Astrocyte (in vitro differentiated cells and primary cell): Measurements from ENCODE around the gene ANKRD53. TPM values are rescaled to one million over a fixed set of nuclear protein-coding genes. Genes with fewer than 3 reads are reported as not detected.

Experiments
- DNase-seq: peaks from one replicate; pipeline ENCODE4 v3.0.0-alpha.2; 2010; ENCODE audit warnings: low read depth
- FAIRE-seq: peaks from 2 replicates; lab custom pipeline; 2011; peaks lifted over from hg19 to GRCh38; lab: Jason Lieb, UNC
- H2AFZ ChIP-seq: 2 replicates; pipeline ENCODE4 v1.6.0; 2012; ENCODE audit warnings: low read depth, low read length, inconsistent platforms
- H3K27ac ChIP-seq: 2 replicates; pipeline ENCODE4 v1.5.1; 2011; ENCODE audit warnings: low read depth, low read length, inconsistent platforms
- H3K27me3 ChIP-seq: 2 replicates; pipeline ENCODE4 v1.6.0; 2011; ENCODE audit warnings: low read length, inconsistent platforms; ENCODE audit not compliant: insufficient read depth
- H3K36me3 ChIP-seq: 2 replicates; pipeline ENCODE4 v1.5.1; 2011; ENCODE audit warnings: low read length, inconsistent platforms; ENCODE audit not compliant: insufficient read depth
- H3K4me1 ChIP-seq: 2 replicates; pipeline ENCODE4 v1.5.1; 2011; ENCODE audit warnings: low read length, inconsistent platforms; ENCODE audit not compliant: insufficient read depth
- H3K4me2 ChIP-seq: 2 replicates; pipeline ENCODE4 v1.6.0; 2012; ENCODE audit warnings: low read length, inconsistent platforms
- H3K4me3 ChIP-seq: 2 replicates; pipeline ENCODE4 v1.5.1; 2011; ENCODE audit warnings: low read depth, mild to moderate bottlenecking, low read length, inconsistent platforms; ENCODE audit not compliant: insufficient read depth
- H3K79me2 ChIP-seq: 2 replicates; pipeline ENCODE4 v1.6.0; 2012; ENCODE audit warnings: mild to moderate bottlenecking, low read length, inconsistent platforms; ENCODE audit not compliant: insufficient read depth
- H3K9ac ChIP-seq: 2 replicates; pipeline ENCODE4 v1.6.0; 2012; ENCODE audit warnings: mild to moderate bottlenecking, low read length, inconsistent platforms
- H3K9me3 ChIP-seq: 2 replicates; pipeline ENCODE4 v1.5.1; 2012; ENCODE audit warnings: low read depth, mild to moderate bottlenecking, low read length, inconsistent platforms; ENCODE audit not compliant: insufficient read depth
- H4K20me1 ChIP-seq: 2 replicates; pipeline ENCODE4 v1.6.0; 2012; ENCODE audit warnings: low read length, inconsistent platforms; ENCODE audit not compliant: insufficient read depth
- H3K27ac Mint-ChIP-seq: one replicate; pipeline ENCODE4 v1.8.0; 2021; ENCODE audit warnings: mild to moderate bottlenecking, mixed read lengths; ENCODE audit not compliant: unreplicated experiment
- H3K27me3 Mint-ChIP-seq: one replicate; pipeline ENCODE4 v1.8.0; 2021; ENCODE audit warnings: low read depth, mixed read lengths; ENCODE audit not compliant: unreplicated experiment
- H3K36me3 Mint-ChIP-seq: one replicate; pipeline ENCODE4 v1.8.0; 2021; ENCODE audit warnings: low read depth, mixed read lengths; ENCODE audit not compliant: unreplicated experiment
- H3K4me1 Mint-ChIP-seq: one replicate; pipeline ENCODE4 v1.8.0; 2021; ENCODE audit warnings: low read depth, mixed read lengths; ENCODE audit not compliant: unreplicated experiment
- H3K4me3 Mint-ChIP-seq: one replicate; pipeline ENCODE4 v1.8.0; 2021; ENCODE audit warnings: mild to moderate bottlenecking, moderate library complexity, mixed read lengths; ENCODE audit not compliant: unreplicated experiment
- H3K9me3 Mint-ChIP-seq: one replicate; pipeline ENCODE4 v1.8.0; 2021; ENCODE audit warnings: mild to moderate bottlenecking, mixed read lengths; ENCODE audit not compliant: unreplicated experiment
- CTCF ChIP-seq: IDR thresholded peaks from 2 replicates; pipeline ENCODE4 v1.5.1; 2011; ENCODE audit warnings: low read depth, mild to moderate bottlenecking, inconsistent platforms, low read length, moderate library complexity; ENCODE audit not compliant: insufficient read depth
- EZH2 ChIP-seq: IDR thresholded peaks from 2 replicates; pipeline ENCODE4 v1.6.1; 2012; ENCODE audit warnings: mild to moderate bottlenecking, low read length, inconsistent platforms; ENCODE audit not compliant: insufficient read depth
- total RNA-seq: library from RNA; stranded (reverse); gene quantifications from 2 replicates; pipeline ENCODE4 v1.2.1, GENCODE V29; 2021

ANKRD53 gene
- total RNA-seq, 1 donor from 2014 or later, result 1.1 TPM

- H3K4me1 ChIP-seq, result no peaks in the 10 kb centered on the region
- no peak for TF ChIP-seq CTCF
- FAIRE-seq (no peak), DNase-seq (no peak)
- no peak overlapping the region for H3K27ac Mint-ChIP-seq
- peaks cover 1% of the 10 kb centered on the region for H3K36me3 Mint-ChIP-seq
- no peak overlapping the region for H3K4me3 ChIP-seq
- no peaks in the 10 kb centered on the region for H3K27me3 ChIP-seq
- H3K4me3 Mint-ChIP-seq, result no peak overlapping the region
- peaks cover 9% of the 10 kb centered on the region for H3K27me3 Mint-ChIP-seq
- no peaks in the 10 kb centered on the region for H4K20me1 ChIP-seq
- no peaks in the 10 kb centered on the region for H3K9me3 ChIP-seq
- H3K9me3 Mint-ChIP-seq, result no peaks in the 10 kb centered on the region
- H3K27ac ChIP-seq, result no peak overlapping the region
- no peak overlapping the region for H3K9ac ChIP-seq
- no peak overlapping the region for H2AFZ ChIP-seq
- no peaks in the 10 kb centered on the region for H3K36me3 ChIP-seq
- no peaks in the 10 kb centered on the region for H3K79me2 ChIP-seq
- peaks cover 6% of the 10 kb centered on the region for H3K4me1 Mint-ChIP-seq
- no peak overlapping the region for H3K4me2 ChIP-seq
Observed at GRCh38 chr2:71005271-71006202, 27.1 kb downstream of the ANKRD53 start.

GRCh38 chr2:71006323-71006722 lies 27.9 kb downstream of the ANKRD53 start:
- no peak overlapping the region for H3K4me3 ChIP-seq
- Mint-ChIP-seq H3K4me1 (peaks cover 6% of the 10 kb centered on the region), H3K36me3 (peaks cover 1% of the 10 kb centered on the region), H3K27me3 (peaks cover 9% of the 10 kb centered on the region), H3K9me3 (no peaks in the 10 kb centered on the region), H3K4me3 (no peak overlapping the region), H3K27ac (no peak overlapping the region)
- H3K27me3 ChIP-seq, result no peaks in the 10 kb centered on the region
- H3K79me2 ChIP-seq, result no peaks in the 10 kb centered on the region
- H3K4me2 ChIP-seq, result no peak overlapping the region
- H4K20me1 ChIP-seq, result no peaks in the 10 kb centered on the region
- DNase-seq (no peak), FAIRE-seq (no peak)
- no peak for TF ChIP-seq EZH2
- TF ChIP-seq CTCF, result no peak
- no peaks in the 10 kb centered on the region for H3K36me3 ChIP-seq
- no peaks in the 10 kb centered on the region for H3K4me1 ChIP-seq
- H2AFZ ChIP-seq, result no peak overlapping the region
- H3K27ac ChIP-seq, result no peak overlapping the region
- H3K9ac ChIP-seq, result no peak overlapping the region
- H3K9me3 ChIP-seq, result no peaks in the 10 kb centered on the region
